ENCODE data around the gene GRIA3. TPM values are rescaled to one million over a fixed set of nuclear protein-coding genes. Genes with fewer than 3 reads are reported as not detected.

The GRIA3 gene
- total RNA-seq, 4 donors from 2014 or later: 0.19 to 0.44 TPM; not detected in 2

- TF ChIP-seq POLR2A (IDR thresholded peaks at IDR 0.05): no peak
- H3K4me1 ChIP-seq: no peaks in the 10 kb centered on the region
These were observed 17.6 kb downstream of the GRIA3 start for GRCh38 chrX:123201720-123202119.

GRCh38 chrX:123202523-123202922 is 18.4 kb downstream of the GRIA3 start:
- Histone ChIP-seq H3K27ac (no peak overlapping the region), H3K4me3 (no peak overlapping the region), H3K4me1 (no peaks in the 10 kb centered on the region), H3K36me3 (no peaks in the 10 kb centered on the region), H3K9me3 (no peaks in the 10 kb centered on the region), H3K27me3 (no peaks in the 10 kb centered on the region)
- TF ChIP-seq POLR2A (IDR thresholded peaks at IDR 0.05) (no peak), CTCF (IDR thresholded peaks at IDR 0.05) (no peak)
- 68 to 100% methylated on average over 1 to 3 of the region's 4 CpGs for WGBS, 2 donors
- DNase-seq: no peak
- intact Hi-C loops (cut with DNase I): no loop called here

More at GRCh38 chrX:123201720-123202119, 17.6 kb downstream of the GRIA3 start:
- no peak overlapping the region for H3K27ac ChIP-seq
- no peaks in the 10 kb centered on the region for H3K36me3 ChIP-seq
- no peaks in the 10 kb centered on the region for H3K27me3 ChIP-seq
- no peak for DNase-seq
- intact Hi-C loops (cut with DNase I): no loop called here
- no peak overlapping the region for H3K4me3 ChIP-seq
- no peaks in the 10 kb centered on the region for H3K9me3 ChIP-seq
- WGBS, 2 donors: 74 to 77% methylated on average over 5 of the region's 5 CpGs

- Histone ChIP-seq H3K4me3 (no peak overlapping the region), H3K9me3 (no peaks in the 10 kb centered on the region), H3K27ac (no peak overlapping the region), H3K36me3 (no peaks in the 10 kb centered on the region), H3K4me1 (no peaks in the 10 kb centered on the region), H3K27me3 (no peaks in the 10 kb centered on the region)
- intact Hi-C loops (cut with DNase I): no loop called here
- whole genome bisulfite sequencing, 2 donors: 73 to 81% methylated on average over 2 to 3 of the region's 3 CpGs
- DNase-seq: no peak
- no peak for TF ChIP-seq CTCF (IDR thresholded peaks at IDR 0.05)
- no peak for TF ChIP-seq POLR2A (IDR thresholded peaks at IDR 0.05)
These were observed 19.7 kb downstream of the GRIA3 start for GRCh38 chrX:123203772-123204171.

- no peaks in the 10 kb centered on the region for H3K4me1 ChIP-seq
- no peaks in the 10 kb centered on the region for H3K9me3 ChIP-seq
- no peak for TF ChIP-seq CTCF (IDR thresholded peaks at IDR 0.05)
- TF ChIP-seq POLR2A (IDR thresholded peaks at IDR 0.05): no peak
- no peak overlapping the region for H3K27ac ChIP-seq
- no peak overlapping the region for H3K4me3 ChIP-seq
- no peak for DNase-seq
- intact Hi-C loops (cut with DNase I): no loop called here
- no peaks in the 10 kb centered on the region for H3K27me3 ChIP-seq
- WGBS, 2 donors: 69 to 84% methylated on average over 9 of the region's 9 CpGs
- no peaks in the 10 kb centered on the region for H3K36me3 ChIP-seq
These were observed 22.1 kb downstream of the GRIA3 start for GRCh38 chrX:123206176-123206575.

- Histone ChIP-seq H3K4me3 (no peak overlapping the region), H3K4me1 (no peaks in the 10 kb centered on the region), H3K27ac (no peak overlapping the region), H3K27me3 (no peaks in the 10 kb centered on the region), H3K9me3 (no peaks in the 10 kb centered on the region), H3K36me3 (no peaks in the 10 kb centered on the region)
- DNase-seq: no peak
- TF ChIP-seq CTCF (IDR thresholded peaks at IDR 0.05) (no peak), POLR2A (IDR thresholded peaks at IDR 0.05) (no peak)
- intact Hi-C loops (cut with DNase I): no loop called here
These were observed 26.2 kb downstream of the GRIA3 start for GRCh38 chrX:123210252-123210651.

- 49 to 55% methylated on average over 6 to 7 of the region's 7 CpGs for WGBS, 2 donors
- Histone ChIP-seq H3K27ac (no peak overlapping the region), H3K4me3 (no peak overlapping the region), H3K4me1 (no peaks in the 10 kb centered on the region), H3K27me3 (no peaks in the 10 kb centered on the region), H3K36me3 (no peaks in the 10 kb centered on the region), H3K9me3 (no peaks in the 10 kb centered on the region)
- TF ChIP-seq CTCF (IDR thresholded peaks at IDR 0.05) (no peak), POLR2A (IDR thresholded peaks at IDR 0.05) (no peak)
- intact Hi-C loops (cut with DNase I): no loop called here
- DNase-seq: no peak
These were observed 31.5 kb downstream of the GRIA3 start for GRCh38 chrX:123215397-123216089.
